SU-DHL-6 (cell line): ENCODE data around the gene XCL1.

Source experiments
- H2AFZ ChIP-seq: fragments of 200-600 bp; sonication (generic); 2 replicates; pipeline ENCODE4 v1.6.1; 2014; ENCODE audit warnings: low read depth, mild to moderate bottlenecking, moderate library complexity, mixed read lengths, antibody characterized with exemption, low read length; ENCODE audit not compliant: severe bottlenecking
- H3F3A ChIP-seq: fragments of 200-600 bp; shearing (Covaris generic); 2 replicates; pipeline ENCODE4 v1.6.0; 2016; ENCODE audit warnings: antibody characterized with exemption, mild to moderate bottlenecking; ENCODE audit not compliant: insufficient read depth
- H3K27ac ChIP-seq: fragments of 200-600 bp; sonication (generic); 2 replicates; pipeline ENCODE4 v1.5.1; 2016; ENCODE audit warnings: low read depth, mild to moderate bottlenecking, low read length, moderate library complexity, mixed read lengths
- H3K27me3 ChIP-seq: fragments of 200-600 bp; sonication (generic), shearing (Covaris generic); 2 replicates; pipeline ENCODE4 v1.6.0; 2014; ENCODE audit warnings: mild to moderate bottlenecking, low read length
- H3K36me3 ChIP-seq: fragments of 200-600 bp; sonication (generic); 2 replicates; pipeline ENCODE4 v1.6.1; 2014; ENCODE audit warnings: mild to moderate bottlenecking, low read length, mixed read lengths
- H3K4me2 ChIP-seq: fragments of 300-600, 200-600 bp; shearing (Covaris generic), sonication (generic); 2 replicates; pipeline ENCODE4 v1.6.0; 2014; ENCODE audit warnings: low read length, low read depth, mild to moderate bottlenecking; ENCODE audit not compliant: poor library complexity, severe bottlenecking
- H3K4me3 ChIP-seq: fragments of 200-600 bp; sonication (generic); 2 replicates; pipeline ENCODE4 v1.5.1; 2014; ENCODE audit warnings: antibody characterized with exemption, low read length, mild to moderate bottlenecking, mixed read lengths; ENCODE audit not compliant: insufficient read depth, poor library complexity, severe bottlenecking
- H3K79me2 ChIP-seq: fragments of 200-600 bp; sonication (generic); 2 replicates; pipeline ENCODE4 v1.6.1; 2014; ENCODE audit warnings: mild to moderate bottlenecking, low read length, moderate library complexity; ENCODE audit not compliant: insufficient read depth
- H3K9ac ChIP-seq: fragments of 200-600 bp; sonication (generic); 2 replicates; pipeline ENCODE4 v1.7.0; 2014; ENCODE audit warnings: mild to moderate bottlenecking, low read length
- H3K9me2 ChIP-seq: fragments of 200-600 bp; sonication (generic); replicated peaks from 2 replicates; pipeline ENCODE4 v1.6.1; 2014; ENCODE audit warnings: low read length; ENCODE audit not compliant: insufficient read depth
- H3K9me3 ChIP-seq: fragments of 200-600 bp; sonication (generic); 2 replicates; pipeline ENCODE4 v1.6.1; 2014; ENCODE audit warnings: low read length, mixed read lengths; ENCODE audit not compliant: insufficient read depth
- H4K20me1 ChIP-seq: fragments of 200-600 bp; sonication (generic); 2 replicates; pipeline ENCODE4 v1.6.1; 2014; ENCODE audit warnings: low read depth, mild to moderate bottlenecking, antibody characterized with exemption, low read length, moderate library complexity, mixed read lengths
- CTCF ChIP-seq: fragments of 200-600 bp; sonication (generic); IDR thresholded peaks from one replicate; pipeline ENCODE4 v1.5.1; 2017; ENCODE audit warnings: antibody characterized with exemption, mild to moderate bottlenecking, low read length, moderate library complexity; ENCODE audit not compliant: insufficient read depth, poor library complexity, severe bottlenecking
- EZH2phosphoT487 ChIP-seq: fragments of 200-600 bp; sonication (generic), shearing (Covaris generic); conservative IDR thresholded peaks from 2 replicates; pipeline ENCODE4 v1.6.1; 2018; ENCODE audit warnings: mild to moderate bottlenecking, antibody characterized with exemption, low read length, moderate library complexity, mixed read lengths

XCL1 gene

GRCh38 chr1:168609741-168610510 is 33.5 kb downstream of the XCL1 start:
- no peaks in the 10 kb centered on the region for H3K36me3 ChIP-seq
- H3F3A ChIP-seq = no peaks in the 10 kb centered on the region
- H3K9me3 ChIP-seq = no peaks in the 10 kb centered on the region
- no peak overlapping the region for H3K4me3 ChIP-seq
- H3K4me2 ChIP-seq = no peak overlapping the region
- no peaks in the 10 kb centered on the region for H3K79me2 ChIP-seq
- H3K9me2 ChIP-seq = no peaks in the 10 kb centered on the region
- no peaks in the 10 kb centered on the region for H4K20me1 ChIP-seq
- no peak overlapping the region for H2AFZ ChIP-seq
- no peak overlapping the region for H3K27ac ChIP-seq
- TF ChIP-seq EZH2phosphoT487 (no peak), CTCF (no peak)
- H3K9ac ChIP-seq = no peak overlapping the region
- no peaks in the 10 kb centered on the region for H3K27me3 ChIP-seq

GRCh38 chr1:168613038-168613451 is 36.6 kb downstream of the XCL1 start:
- Histone ChIP-seq H3K79me2 (no peaks in the 10 kb centered on the region), H3K9me3 (no peaks in the 10 kb centered on the region), H3K4me3 (no peak overlapping the region), H3K27ac (no peak overlapping the region), H3F3A (no peaks in the 10 kb centered on the region), H4K20me1 (no peaks in the 10 kb centered on the region), H3K36me3 (no peaks in the 10 kb centered on the region), H3K9me2 (no peaks in the 10 kb centered on the region), H3K4me2 (no peak overlapping the region), H3K27me3 (no peaks in the 10 kb centered on the region), H3K9ac (no peak overlapping the region), H2AFZ (no peak overlapping the region)
- TF ChIP-seq CTCF (no peak), EZH2phosphoT487 (no peak)

GRCh38 chr1:168613691-168614231 is 37.4 kb downstream of the XCL1 start:
- no peaks in the 10 kb centered on the region for H4K20me1 ChIP-seq
- H2AFZ ChIP-seq = no peak overlapping the region
- no peaks in the 10 kb centered on the region for H3F3A ChIP-seq
- no peak overlapping the region for H3K9ac ChIP-seq
- H3K79me2 ChIP-seq = no peaks in the 10 kb centered on the region
- no peak overlapping the region for H3K4me3 ChIP-seq
- no peak overlapping the region for H3K27ac ChIP-seq
- no peaks in the 10 kb centered on the region for H3K36me3 ChIP-seq
- no peaks in the 10 kb centered on the region for H3K9me2 ChIP-seq
- no peak for TF ChIP-seq CTCF
- TF ChIP-seq EZH2phosphoT487 = no peak
- H3K9me3 ChIP-seq = no peaks in the 10 kb centered on the region
- no peaks in the 10 kb centered on the region for H3K27me3 ChIP-seq
- H3K4me2 ChIP-seq = no peak overlapping the region
